GM18502 (cell line): ENCODE results near the gene NAP1L1.

Source experiments
- ATAC-seq: cut with Tn5 transposase; IDR thresholded peaks from one replicate; pipeline ENCODE4 v1.9.1; 2021; ENCODE audit warnings: mild to moderate bottlenecking; ENCODE audit not compliant: unreplicated experiment, poor library complexity

The NAP1L1 gene

DNA sequence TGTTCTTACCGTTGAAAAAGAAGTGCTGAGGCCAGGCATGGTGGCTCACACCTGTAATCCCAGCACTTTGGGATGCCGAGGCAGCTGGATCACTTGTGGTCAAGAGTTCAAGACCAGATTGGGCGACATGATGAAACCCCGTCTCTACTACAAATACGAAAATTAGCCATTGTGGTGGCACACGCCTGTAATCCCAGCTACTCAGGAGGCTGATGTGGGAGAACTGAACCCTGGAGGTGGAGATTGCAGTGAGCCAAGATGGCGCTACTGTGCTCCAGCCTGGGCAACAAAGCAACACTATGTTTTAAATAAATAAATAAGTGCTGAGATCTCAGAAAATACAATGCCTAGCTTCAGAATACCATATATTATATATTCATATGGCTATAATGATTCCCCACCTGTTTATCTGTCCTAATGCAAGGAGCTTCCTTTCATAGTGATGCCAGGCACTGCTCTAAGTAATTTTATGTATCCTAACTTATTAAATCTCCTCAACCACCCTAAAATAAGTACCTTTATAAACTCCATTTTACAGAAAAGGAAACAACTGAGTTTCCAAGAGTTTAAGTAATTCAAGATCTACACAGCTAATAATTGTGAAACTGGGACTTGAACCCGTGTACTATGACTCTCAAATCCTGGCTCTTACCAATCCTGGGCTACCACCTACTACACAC, 60.2 kb downstream of the NAP1L1 start:
- ATAC-seq, result no peak

DNA sequence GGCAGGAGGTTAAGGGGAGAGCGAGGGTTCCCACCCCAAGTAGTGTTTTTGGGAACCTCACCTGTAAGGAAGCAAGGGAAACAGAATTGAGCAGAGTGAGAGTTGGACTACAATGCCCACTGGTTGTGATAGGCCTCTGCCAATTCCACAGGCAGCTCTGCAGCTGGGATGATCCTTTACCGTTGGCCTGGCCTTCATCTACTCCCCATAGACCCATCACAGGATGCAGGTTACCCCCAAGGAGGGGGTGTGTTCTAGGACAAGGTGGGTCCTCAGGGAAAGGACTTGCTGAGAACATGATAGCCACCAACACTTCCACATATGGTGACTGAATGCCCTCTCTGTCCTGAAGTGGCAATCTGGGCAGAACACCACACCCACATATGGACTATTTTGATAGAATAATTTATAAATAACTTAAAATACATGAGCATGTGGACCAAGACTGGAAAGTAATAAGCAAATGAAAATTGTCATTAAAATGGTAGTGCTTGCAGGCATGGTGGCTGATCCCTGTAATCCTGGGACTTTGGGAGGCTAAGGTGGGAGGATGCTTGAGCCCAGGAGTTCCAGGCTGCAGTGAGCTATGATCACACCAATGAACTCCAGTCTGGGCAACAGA, 61.3 kb downstream of the NAP1L1 start:
- no peak for ATAC-seq

DNA sequence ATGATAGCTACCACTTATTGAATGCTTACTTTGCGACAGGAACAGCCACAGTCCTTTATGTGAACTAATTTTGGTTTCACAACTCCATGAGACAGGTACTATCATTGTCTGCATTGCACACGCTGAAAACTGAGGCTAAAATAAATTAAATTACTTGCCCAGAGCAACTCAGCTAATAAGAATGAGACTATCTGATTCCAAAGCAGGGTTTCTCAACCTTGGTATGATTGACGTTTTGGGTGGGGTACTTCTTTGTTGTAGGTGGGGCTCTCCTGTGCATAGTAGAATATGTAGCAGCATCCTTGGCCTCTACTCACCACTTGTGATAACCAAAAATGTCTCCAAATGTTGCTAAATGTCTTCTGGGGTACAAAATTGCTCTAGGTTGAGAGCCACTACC, 62.0 kb downstream of the NAP1L1 start:
- ATAC-seq, result no peak

DNA sequence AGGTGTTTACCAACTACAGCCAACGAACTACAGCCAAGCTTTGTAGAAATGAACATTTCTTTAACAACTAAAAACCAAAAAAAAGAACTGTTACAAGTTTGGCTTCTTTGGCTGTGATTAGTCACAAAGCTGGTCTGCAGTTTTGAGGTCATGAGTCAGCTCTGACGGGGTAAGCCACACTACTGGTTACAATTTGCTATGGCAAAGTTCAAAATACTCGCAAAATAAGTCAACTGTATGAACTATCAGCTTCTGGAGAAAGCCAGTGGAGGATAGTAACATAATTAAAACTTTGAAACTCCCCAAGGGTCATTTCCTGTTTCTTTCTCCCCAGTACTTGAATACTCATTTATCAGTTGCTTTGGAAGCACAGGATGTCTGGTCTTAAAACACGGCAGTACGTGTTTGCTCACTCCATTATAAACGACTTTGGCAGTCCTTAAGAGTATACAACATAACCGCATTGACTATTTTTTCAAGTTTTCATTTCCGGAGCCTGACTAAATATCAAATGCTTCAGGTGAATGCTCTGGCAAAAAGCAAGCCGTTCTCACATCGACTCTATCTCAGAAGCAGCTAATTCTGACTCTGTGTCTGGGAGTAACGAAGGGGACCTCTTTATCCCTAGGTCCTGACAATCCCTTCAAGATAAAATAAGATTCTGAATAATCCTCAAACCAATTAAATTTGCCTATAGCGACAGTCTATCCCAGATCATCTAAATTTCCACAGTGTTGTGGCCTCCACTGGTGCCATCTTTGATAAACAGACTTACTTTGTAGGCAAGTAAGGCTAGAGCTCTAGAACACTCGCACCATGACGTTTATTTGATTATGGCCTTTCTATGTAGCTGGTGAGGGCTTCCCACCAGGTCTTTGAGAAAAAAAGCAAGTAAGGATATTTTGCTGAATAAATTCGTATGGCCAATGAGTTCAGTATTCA, 63.5 kb downstream of the NAP1L1 start:
- peak; percentile 76 for ATAC-seq

DNA sequence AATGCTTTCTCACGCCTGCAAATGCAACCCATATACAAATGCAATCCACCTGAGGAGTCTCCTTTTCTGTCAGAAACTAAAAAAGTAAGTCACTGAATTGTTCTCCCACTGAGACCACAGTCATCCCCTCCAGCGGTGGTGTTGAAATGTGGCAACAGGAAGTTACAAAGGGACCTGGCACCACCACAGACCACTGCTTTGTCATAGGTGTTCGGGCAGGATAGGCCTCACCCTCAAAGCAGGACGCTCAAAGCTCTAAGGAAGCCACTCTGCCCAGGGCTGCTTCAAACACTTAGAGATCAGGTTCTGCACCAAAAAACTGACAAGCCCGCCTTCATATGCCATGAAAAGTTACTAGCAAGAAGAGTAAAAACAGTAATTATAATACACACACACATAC, 64.2 kb downstream of the NAP1L1 start:
- peak; percentile 65 for ATAC-seq

DNA sequence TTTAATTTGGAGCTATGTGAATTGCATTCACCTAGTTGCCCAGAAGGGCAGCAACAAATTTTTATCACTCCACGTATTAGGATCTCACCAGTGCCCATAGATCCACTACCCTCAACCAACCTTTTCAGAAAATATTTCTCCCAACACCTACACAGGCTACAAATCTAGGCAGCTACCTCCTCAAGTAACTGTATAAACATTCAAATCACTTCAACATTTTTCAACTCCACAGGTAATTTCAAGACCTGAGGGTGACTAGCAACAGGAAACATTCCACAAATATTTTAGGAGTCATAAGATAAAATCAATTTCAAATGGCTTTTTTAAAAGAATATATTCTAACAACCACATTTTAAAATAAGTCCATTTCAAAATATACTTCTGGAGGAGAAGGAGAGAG, 65.8 kb downstream of the NAP1L1 start:
- ATAC-seq, result no peak

DNA sequence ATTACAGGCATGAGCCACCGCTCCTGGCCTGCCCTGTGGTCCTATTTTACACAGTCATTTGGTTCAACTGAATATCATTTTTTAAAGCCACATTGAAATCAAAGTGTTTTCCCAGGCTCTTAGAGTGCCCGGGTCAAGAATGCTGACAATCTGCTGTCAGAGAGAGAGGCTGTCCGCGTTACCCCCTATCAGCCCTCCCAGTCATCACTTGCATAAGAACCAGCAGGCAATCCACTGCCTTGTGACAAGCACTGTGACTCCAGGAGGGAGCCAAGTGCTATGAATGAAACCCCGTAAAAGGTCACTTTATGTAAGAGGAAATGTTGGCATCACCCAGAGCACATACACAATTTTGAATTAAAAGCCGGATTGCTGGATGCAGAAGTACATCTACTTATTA, 66.4 kb downstream of the NAP1L1 start:
- ATAC-seq, result no peak

DNA sequence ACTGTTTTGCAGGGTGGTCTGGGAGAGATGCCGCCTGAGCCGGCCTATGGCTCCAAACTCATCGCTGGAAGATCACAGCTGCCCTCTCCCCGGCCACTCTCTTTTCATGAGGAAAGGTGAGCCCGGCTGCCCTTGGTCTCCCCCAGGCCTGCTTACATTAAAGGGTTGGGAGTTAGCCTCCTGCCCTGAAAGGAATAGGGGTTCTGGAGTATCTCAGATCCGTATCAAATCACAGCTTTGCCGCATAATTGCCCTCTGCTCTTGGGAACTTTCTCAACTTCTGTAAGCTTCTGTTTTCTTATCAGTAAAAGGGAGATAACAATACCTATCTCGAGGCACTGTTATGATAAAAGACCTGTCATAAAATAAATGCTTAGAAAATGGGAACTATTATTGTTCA, 70.5 kb downstream of the NAP1L1 start:
- ATAC-seq, result no peak

DNA sequence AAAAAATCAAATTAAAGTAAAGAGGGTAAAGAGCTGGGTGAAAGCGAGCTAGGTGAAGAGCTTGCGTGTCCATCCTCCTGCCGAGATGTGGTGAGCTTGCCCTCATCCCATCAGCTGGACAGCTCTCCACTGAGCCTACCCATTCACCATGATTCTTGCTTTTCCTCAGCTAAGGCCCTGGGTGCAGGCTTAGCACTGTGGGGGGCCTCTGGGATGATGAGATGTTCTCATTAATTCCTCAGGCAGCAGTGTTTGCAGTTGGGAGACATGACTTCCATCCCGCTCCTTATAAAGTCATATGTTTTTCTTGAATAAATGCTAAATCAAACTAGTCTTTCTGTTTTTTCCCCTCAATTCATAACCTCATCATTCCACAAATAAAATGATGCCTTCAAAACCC, 70.9 kb downstream of the NAP1L1 start:
- no peak for ATAC-seq

DNA sequence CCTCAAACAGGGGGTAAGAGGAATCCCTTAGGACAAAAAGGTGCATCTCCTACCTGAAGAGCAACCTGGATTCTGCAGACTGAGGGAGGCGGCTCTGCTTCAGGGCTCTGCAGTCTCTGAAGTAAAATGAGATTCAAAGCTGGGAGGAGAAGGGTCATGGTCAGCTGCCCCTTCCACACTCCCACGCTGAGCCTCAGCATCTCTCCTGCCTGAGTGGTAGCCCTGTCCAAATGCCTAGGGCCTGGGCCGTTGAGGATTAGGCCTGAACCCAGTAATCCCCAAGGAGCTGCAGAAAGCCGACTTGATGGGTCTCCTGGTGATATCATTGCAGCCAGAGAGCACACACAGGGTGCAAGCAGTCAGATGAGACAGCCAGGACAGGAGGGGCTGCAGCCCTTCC, 71.8 kb downstream of the NAP1L1 start:
- no peak for ATAC-seq

DNA sequence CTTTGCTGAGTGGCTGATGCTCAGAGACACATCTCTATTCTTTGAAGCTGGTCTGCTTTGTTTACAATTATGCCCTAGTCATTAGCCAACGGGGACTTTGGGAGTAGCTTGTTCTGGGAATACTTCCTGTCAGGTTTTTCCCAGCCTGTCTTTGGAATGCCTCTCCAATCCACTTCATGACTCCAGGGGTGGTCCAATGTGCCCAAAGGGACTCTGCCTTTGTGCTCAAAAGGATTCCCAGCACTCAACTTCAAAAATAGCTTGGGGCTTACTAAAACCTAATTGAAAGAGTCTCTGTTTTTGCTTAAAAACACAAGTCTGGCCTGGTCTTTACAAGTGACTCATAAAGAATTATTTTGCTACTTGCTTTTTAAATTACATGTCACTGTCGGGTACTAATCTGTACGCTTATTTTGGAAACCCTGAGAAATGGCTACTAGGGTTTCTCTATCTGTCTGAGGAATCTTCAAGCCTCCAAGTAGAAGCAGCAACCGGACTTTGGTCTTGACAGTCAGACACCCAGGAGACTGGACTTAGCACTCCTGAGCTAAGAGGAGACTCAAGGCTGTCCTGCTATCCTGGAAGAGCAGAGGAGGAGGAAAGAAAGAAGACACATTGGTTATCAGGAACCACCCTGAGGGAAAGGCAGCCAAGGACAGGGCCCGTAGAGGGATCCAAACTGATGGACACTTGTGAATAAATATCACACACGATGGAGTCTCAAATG, 73.6 kb downstream of the NAP1L1 start:
- no peak for ATAC-seq

DNA sequence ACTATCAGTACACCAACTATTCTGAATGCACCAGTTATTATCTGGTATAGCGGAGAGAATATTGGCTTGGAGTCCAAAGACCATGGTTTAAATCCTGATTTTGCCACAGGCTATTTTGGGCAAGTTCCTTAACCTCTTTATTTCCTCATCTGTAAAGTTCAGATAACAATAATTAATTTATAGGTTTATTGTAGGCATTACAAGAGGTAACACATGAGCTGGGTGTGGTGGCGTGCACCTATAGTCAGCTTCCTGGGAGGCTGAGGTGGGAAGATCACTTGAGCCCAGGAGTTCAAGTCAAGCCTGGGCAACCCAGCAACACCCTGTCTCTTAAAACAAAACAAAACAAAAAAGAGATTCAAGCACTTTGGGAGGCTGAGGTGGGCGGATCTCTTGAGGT, 76.1 kb downstream of the NAP1L1 start:
- ATAC-seq, result no peak

DNA sequence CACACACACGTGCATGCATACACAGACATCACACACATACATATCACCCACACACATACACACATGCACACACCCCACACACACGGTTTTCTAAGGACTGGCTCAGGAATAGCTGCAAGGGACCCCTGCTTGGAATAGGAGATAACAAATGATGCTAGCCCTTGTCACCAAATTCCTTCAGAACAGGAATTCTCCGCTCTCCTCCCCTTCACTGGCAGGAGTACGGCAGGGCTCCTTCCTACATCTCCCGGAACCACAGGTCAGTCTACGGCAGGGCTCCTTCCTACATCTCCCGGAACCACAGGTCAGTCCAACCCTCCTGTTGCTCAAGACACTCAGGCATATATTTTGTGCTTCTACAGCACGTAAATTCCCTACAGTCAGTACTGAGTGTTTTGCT, 76.8 kb downstream of the NAP1L1 start:
- ATAC-seq, result no peak

DNA sequence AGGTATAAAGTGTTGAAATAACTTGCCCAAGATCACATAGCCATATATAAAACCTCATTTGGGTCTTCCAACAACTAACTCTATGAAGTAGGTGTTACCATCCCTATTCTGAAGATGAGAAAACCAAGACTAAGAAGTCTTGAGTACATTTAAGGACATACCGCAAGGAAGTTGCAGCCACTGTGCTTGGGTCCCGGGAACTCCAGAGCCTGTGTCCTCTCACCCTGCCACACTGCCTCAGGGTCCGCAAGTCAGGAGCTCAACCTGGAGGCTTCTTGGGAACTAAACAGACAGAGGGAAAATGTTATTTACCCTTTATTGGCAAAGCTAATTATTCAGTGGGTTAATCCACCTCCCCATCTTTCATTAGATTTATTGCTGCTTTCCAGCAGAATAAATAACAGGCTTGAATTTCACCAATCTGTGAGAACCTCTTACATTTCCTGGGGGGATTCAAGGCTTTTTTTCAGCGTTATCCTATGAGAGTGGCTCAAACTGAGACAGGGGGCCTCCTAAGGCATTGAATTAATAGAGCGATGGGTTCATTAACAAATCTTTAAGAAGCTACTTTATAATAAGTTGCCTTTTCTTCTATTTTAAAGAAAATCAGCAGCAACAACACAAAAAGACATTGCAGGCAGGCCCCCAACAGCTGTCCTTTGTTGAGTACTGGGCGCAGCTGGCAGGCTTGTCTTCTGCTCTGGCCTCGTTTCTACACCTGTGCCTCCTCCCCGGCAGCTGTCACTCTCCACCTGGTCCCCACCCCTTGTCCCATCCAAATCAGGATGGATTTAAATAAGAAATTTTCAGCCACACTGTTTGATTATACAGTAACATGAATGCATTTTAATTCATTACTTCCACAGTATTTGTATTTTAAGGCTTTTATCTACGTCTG, 78.2 kb downstream of the NAP1L1 start:
- no peak for ATAC-seq

DNA sequence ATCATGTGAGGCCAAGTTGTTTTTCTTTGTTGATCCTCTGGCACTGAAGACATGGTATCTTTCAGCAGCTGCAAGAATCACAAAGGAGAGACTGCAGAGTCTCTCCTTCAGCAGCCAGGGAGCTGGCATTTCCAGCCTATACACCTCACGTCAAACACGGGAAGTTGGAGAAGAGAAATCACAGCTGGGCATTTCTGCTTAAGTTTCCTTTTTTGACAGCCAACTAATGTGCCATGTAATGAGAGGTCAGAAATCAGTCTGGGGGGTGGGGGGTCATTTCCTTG, 81.2 kb downstream of the NAP1L1 start:
- no peak for ATAC-seq

DNA sequence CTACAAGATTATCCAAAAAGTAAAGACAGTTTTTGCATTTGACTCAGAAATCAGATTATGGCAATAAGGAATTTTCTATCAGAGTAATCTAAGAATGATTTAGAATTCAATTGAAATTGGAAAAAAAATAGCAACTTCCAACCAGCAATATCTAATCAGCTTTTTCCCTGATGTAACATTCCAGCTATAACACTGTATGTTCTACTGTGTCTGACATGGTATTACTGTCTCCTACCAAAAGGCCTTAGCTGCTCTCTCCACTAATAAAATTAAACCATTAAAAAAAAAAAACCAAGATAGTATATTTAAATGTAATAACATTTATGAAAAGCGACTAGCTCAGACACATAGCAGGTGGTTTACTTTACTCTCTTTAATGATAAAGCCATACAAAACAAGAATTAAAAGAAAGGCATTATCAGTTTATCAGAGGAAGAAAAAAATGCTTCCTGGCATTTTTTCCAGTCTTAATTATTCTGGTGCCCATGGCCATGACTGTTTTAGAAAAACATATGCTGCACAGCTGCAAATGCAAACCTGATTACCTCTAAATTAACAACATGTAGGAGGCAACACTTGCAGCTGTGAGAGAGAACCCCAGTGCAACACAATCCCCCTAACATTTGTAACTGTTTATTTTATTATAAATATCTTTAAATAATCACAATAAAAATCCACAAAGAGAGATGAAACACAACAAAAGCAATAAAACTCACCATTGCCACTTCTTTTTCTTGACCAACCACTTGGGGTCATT, 81.7 kb downstream of the NAP1L1 start:
- no peak for ATAC-seq

DNA sequence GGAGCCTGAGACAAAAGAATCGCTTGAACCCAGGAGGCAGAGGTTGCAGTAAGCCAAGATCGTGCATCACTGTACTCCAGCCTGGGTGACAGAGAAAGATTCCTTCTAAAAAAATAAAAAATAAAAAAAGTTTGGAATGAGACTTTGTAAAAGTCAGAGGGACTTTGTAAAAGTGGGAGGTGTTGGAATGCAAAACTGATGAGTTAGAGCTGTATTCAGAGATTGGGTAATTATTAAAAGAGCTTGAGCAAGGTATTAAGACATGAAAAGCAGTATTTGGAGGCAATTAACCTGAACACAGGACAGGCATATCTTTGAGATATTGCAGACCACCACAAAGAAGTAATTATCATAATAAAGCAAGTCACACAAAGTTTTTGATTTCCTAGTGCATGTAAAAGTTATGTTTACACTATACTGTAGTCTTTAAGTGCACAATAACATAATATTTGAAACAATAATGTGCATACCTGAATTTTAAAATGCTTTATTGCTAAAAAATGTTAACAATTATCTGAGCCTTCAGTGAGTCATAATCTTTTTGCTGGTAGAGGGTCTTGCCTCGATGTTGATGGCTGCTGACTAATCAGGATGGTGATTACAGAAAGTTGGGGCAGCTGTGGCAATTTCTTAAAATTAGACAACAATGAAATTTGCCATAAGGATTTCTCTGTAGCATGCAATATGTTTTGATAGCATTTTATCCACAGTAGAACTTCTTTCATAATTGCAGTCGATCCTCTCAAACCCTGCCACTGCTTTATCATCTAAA, 86.0 kb downstream of the NAP1L1 start:
- ATAC-seq, result no peak

DNA sequence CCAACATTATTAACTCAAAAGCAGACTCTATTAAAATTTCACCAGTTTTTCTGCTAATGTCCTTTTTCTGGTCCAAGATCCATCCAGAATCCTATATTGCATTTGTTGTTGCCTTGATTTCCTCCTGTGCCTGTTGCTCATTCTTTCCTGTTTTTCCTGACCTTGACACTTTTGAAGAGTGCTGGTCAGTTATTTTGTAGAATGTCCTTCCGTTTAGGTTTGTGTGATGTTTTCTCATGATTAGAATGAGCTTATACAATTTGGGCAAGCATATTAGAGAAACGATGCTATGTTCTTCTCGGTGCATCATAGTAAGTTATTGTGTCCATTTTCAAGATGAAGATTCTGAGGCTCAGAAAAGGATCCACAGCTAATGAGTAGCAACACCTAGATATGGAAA, 86.8 kb downstream of the NAP1L1 start:
- no peak for ATAC-seq
